KOPT-K1 (cell line): ENCODE data around the gene BAHCC1.

ENCODE experiments used
- H3K27ac ChIP-seq: fragments of 200-600 bp; sonication (generic); 2 replicates; pipeline ENCODE4 v1.5.1; 2016; ENCODE audit warnings: antibody characterized with exemption, mild to moderate bottlenecking, low read depth, low read length; ENCODE audit not compliant: poor library complexity, severe bottlenecking
- H3K36me3 ChIP-seq: fragments of 200-600 bp; sonication (generic); 2 replicates; pipeline ENCODE4 v1.5.1; 2017; ENCODE audit warnings: antibody characterized with exemption, mild to moderate bottlenecking, low read length, moderate library complexity; ENCODE audit not compliant: insufficient read depth
- H3K9me3 ChIP-seq: fragments of 200-600 bp; sonication (generic); 2 replicates; pipeline ENCODE4 v1.5.1; 2017; ENCODE audit warnings: antibody characterized with exemption, low read length, mild to moderate bottlenecking; ENCODE audit not compliant: insufficient read depth, poor library complexity, severe bottlenecking

The BAHCC1 gene

GRCh38 chr17:81428948-81429774 lies 33.9 kb downstream of the BAHCC1 start:
- peaks cover 21% of the 10 kb centered on the region for H3K9me3 ChIP-seq
- peaks cover 19% of the 10 kb centered on the region for H3K36me3 ChIP-seq
- peak overlapping the region; percentile 100 for H3K27ac ChIP-seq

DNA sequence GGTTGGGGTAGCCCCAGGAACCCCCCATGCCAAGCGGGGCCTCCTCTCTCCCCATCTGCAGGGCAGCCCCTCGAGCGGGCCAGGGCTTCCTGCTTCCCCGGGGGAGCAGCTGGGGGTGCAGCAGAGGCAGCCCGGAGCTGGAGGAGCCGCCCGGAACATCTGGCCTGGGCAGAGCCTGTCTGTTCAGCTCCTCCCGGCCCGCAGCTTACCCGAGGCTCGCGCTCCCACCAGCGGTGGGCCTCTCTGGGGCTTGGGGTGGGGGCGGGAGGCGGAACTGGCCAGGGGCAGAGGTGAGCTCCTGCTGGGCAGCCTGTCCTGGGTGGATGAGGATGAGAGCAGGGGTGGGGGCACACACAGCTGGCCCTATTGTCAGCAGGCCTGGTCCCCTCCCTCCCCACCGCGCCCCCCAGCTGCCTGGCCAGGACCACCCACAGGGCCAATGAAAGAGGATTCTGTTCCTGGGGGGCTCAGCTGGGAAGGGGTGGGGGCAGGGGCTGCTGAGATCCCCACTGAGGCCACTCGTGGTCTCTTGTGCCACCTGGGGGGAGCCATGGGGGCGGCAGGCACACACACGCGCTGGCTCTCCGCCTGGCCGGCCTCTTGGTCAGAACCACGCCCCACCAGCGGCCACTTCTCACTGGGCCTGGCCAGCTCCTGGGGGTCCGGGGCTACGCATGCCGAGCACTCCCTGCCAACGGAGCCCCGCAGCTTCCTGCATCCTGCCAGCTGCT lies 34.7 kb downstream of the BAHCC1 start:
- peak overlapping the region; percentile 100 for H3K27ac ChIP-seq

GRCh38 chr17:81431545-81432482 lies 36.6 kb downstream of the BAHCC1 start:
- H3K9me3 ChIP-seq: no peaks in the 10 kb centered on the region
- peaks cover 19% of the 10 kb centered on the region for H3K36me3 ChIP-seq
- H3K27ac ChIP-seq: peak overlapping the region; percentile 100

More for the DNA sequence above, 34.7 kb downstream of the BAHCC1 start:
- Histone ChIP-seq H3K9me3 (peaks cover 13% of the 10 kb centered on the region), H3K36me3 (peaks cover 19% of the 10 kb centered on the region)

DNA sequence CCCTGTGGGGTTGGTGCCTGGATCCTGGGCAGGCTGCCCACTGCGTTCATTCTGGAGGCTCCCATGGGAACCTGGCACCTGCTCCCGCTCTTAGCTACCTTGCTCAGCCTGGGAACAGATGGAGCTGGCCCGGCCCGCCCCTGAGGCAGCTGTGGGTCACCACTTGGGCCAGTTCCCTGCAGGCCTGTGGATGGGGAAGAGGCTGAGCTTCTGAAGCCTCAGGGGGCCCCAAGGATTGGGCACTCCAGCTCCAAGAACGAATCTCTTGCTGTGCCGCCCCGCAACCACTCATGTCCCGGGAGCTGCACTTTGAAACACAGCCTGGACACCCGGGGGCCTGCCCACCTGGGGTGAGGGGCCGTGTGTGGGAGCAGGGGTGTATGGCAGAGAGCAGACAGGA lies 37.7 kb downstream of the BAHCC1 start:
- peaks cover 19% of the 10 kb centered on the region for H3K36me3 ChIP-seq
- peak overlapping the region; percentile 91 for H3K27ac ChIP-seq
- H3K9me3 ChIP-seq: no peaks in the 10 kb centered on the region

DNA sequence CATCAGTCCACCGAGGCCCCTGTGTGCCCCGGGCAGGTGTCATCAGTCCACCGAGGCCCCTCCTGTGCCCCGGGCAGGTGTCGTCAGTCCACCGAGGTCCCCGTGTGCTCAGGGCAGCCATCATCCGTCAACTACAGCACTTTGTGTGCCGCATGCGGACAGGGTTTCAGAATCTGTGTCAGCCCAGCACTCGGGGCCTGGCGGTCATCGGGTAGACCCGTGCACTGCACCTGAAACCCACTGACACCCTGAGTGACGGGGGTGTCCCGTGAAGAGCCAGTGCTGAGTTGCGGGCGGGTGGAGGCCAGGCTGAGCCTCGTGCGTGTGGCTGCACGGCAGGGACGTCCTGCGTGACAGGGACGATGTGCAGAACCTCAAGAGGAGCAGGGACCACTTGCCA lies 38.4 kb downstream of the BAHCC1 start:
- H3K36me3 ChIP-seq: peaks cover 19% of the 10 kb centered on the region
- H3K27ac ChIP-seq: peak overlapping the region; percentile 91
- H3K9me3 ChIP-seq: no peaks in the 10 kb centered on the region

- Histone ChIP-seq H3K9me3 (no peaks in the 10 kb centered on the region), H3K27ac (peak overlapping the region; percentile 91), H3K36me3 (peaks cover 19% of the 10 kb centered on the region)
These were observed 38.8 kb downstream of the BAHCC1 start for GRCh38 chr17:81434072-81434471.

- H3K36me3 ChIP-seq: peaks cover 19% of the 10 kb centered on the region
- H3K27ac ChIP-seq: peak overlapping the region; percentile 91
- H3K9me3 ChIP-seq: no peaks in the 10 kb centered on the region
These were observed 39.6 kb downstream of the BAHCC1 start for GRCh38 chr17:81434681-81435417.

GRCh38 chr17:81435652-81436293 lies 40.5 kb downstream of the BAHCC1 start:
- no peaks in the 10 kb centered on the region for H3K9me3 ChIP-seq
- H3K36me3 ChIP-seq: peaks cover 27% of the 10 kb centered on the region
- peak overlapping the region; percentile 91 for H3K27ac ChIP-seq

DNA sequence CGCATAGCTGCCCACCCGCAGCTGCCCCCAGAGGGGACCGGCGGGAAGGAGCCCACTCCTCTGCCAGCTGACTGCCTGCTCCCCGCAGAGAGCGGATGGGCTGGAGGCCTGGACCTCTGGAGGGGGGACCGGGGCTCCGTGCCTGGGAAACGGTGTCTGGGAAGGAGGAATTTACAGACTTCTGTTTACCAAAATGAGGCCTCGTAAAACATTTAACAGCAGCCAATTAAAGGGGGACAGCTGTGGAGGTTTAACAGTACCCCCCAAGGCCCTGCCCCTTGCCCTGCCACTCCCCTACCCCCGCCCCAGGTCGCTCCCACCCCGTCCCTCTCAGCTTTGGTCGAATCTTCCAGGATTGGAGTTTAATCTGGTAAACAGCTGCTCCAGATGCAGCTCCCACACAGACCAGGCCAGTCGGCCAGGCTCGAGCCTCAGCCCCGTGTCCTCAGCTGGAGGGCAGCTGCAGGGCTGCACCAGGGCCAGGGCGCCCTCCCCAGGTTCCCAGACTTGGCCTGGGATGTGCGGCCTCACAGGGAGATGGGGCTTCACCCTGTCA lies 41.1 kb downstream of the BAHCC1 start:
- Histone ChIP-seq H3K27ac (peak overlapping the region; percentile 91), H3K36me3 (peaks cover 30% of the 10 kb centered on the region), H3K9me3 (no peaks in the 10 kb centered on the region)

- Histone ChIP-seq H3K36me3 (peaks cover 31% of the 10 kb centered on the region), H3K9me3 (no peaks in the 10 kb centered on the region), H3K27ac (peak overlapping the region; percentile 91)
These were observed 42.0 kb downstream of the BAHCC1 start for GRCh38 chr17:81437191-81437651.

- no peaks in the 10 kb centered on the region for H3K9me3 ChIP-seq
- peak overlapping the region; percentile 91 for H3K27ac ChIP-seq
- peaks cover 40% of the 10 kb centered on the region for H3K36me3 ChIP-seq
These were observed 42.9 kb downstream of the BAHCC1 start for GRCh38 chr17:81438007-81438659.

- Histone ChIP-seq H3K36me3 (peaks cover 41% of the 10 kb centered on the region), H3K9me3 (no peaks in the 10 kb centered on the region), H3K27ac (peak overlapping the region; percentile 91)
These were observed 43.4 kb downstream of the BAHCC1 start for GRCh38 chr17:81438688-81439087.

DNA sequence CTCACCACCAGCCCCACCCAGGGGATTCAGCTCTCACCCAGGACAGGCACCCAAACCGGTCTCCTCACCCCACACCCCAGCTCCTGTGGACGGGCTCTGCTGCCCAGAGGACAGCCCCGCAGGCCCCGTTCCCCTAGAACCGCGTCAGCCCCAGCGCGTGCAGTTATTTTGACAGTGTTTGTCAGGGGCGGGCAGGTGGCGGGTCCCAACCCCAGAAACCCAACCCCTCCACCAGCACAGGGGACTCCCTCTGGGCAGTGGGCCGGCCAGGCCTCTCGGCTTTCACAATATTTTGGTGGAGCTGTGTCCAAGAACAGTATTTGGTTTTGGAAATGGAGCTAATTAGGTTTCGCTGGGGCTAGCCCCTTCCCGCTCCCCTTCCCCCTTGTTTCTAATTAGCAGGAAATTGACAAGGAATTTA lies 44.8 kb downstream of the BAHCC1 start:
- Histone ChIP-seq H3K9me3 (no peaks in the 10 kb centered on the region), H3K27ac (peak overlapping the region; percentile 91), H3K36me3 (peaks cover 52% of the 10 kb centered on the region)
